K562 (cell line): ENCODE data around the gene TNPO2. TPM values are rescaled to one million over a fixed set of nuclear protein-coding genes. Genes with fewer than 3 reads are reported as not detected.
A peak's percentile ranks its signal among the peaks of the same experiment; 100 is the strongest.

Experiments
- BCL6 ChIP-seq: fragments of 250-450 bp; sonication (Bioruptor Pico); IDR thresholded peaks from 2 replicates; pipeline ENCODE4 v1.4.0; 2020
- FOXK2 ChIP-seq, 2 experiments: fragments of 450-650 bp; IDR thresholded peaks in 1 of 2; conservative IDR thresholded peaks in 1 of 2; 2 replicates each; pipeline ENCODE4 v1.6.1; 2016; ENCODE audit warnings: low read depth in 2 of 2, mild to moderate bottlenecking in 1 of 2
- GATA2 ChIP-seq: sonication (generic); formaldehyde crosslinking; IDR thresholded peaks from 2 replicates; pipeline ENCODE4 v1.4.0; 2020; ENCODE audit warnings: mild to moderate bottlenecking, missing genetic modification reagents
- GATAD2B ChIP-seq: fragments of 450-650 bp; IDR thresholded peaks from 2 replicates; pipeline ENCODE4 v1.6.1; 2017; ENCODE audit warnings: mild to moderate bottlenecking, borderline replicate concordance
- ZBTB40 ChIP-seq, 2 experiments: fragments of 450-650 bp in 1 of 2; sonication (generic) in 1 of 2; formaldehyde crosslinking in 1 of 2; IDR thresholded peaks; 2 replicates each; pipeline versions ENCODE4 v1.7.1 to v1.9.0; 2016 to 2022; ENCODE audit warnings: inconsistent platforms in 1 of 2, mild to moderate bottlenecking in 1 of 2, missing genetic modification reagents in 1 of 2
- ZNF707 ChIP-seq: fragments of 250-450 bp; sonication (Bioruptor Pico); conservative IDR thresholded peaks from 2 replicates; pipeline ENCODE4 v1.8.0; 2022; ENCODE audit warnings: inconsistent platforms, mild to moderate bottlenecking, moderate library complexity
- polyA plus RNA-seq, 8 experiments: library from polyadenylated mRNA; depleted of rRNA in 4 of 8; stranded (reverse) in 5 of 8; unstranded in 3 of 8; fragments of >200 nt; fragmentation: Nextera tagmentation in 2 of 8; fragmentation: Illumina TruSeq in 1 of 8; extraction: Ambion mirVana in 2 of 8; extraction: Trizol in 1 of 8; gene quantifications; 2 replicates each; pipeline versions ENCODE4 v1.2.1 to v1.2.3, GENCODE V29; 2011 to 2014; ENCODE audit warnings: inconsistent platforms in 1 of 8, missing spikeins in 1 of 8
- total RNA-seq, 7 experiments: library from RNA; depleted of rRNA in 6 of 7; stranded (reverse); fragments of >200 nt in 6 of 7; fragmentation: Illumina TruSeq in 2 of 7; extraction: Trizol in 2 of 7; gene quantifications; 2 replicates each; pipeline versions ENCODE4 v1.2.1 to v1.2.3, GENCODE V29; 2011 to 2021; ENCODE audit warnings: low replicate concordance in 1 of 7

The TNPO2 gene
- total and polyA plus RNA-seq, 9 of the 15 experiments (the other 6 are each of a cell fraction or from before 2014, with no cell fraction given) = 6.0 to 126 (median 53.8) TPM

- TF ChIP-seq ZBTB40 (IDR thresholded peaks at IDR 0.05) = 0 out of 2 replicates have a peak, but pooled peaks have one; percentile 10
- no peak for TF ChIP-seq ZBTB40 (CRISPR knock-in tag; IDR thresholded peaks at IDR 0.05)
- no peak for TF ChIP-seq GATAD2B
- 0 out of 2 replicates have a peak, but pooled peaks have one; percentile 29 for TF ChIP-seq ZNF707 (CRISPR knock-in tag)
- peak; percentile 28 to 38; a peak in 2 of 4 replicates for TF ChIP-seq FOXK2 (conservative IDR thresholded peaks at IDR 0.05 in 1 of 2, IDR thresholded peaks at IDR 0.05 in 1 of 2; ENCODE audit: low read depth in 2 of 2)
- no peak for TF ChIP-seq BCL6 (CRISPR knock-in tag)
- peak; percentile 77 for TF ChIP-seq GATA2 (CRISPR knock-in tag)
Measured at GRCh38 chr19:12723641-12724426, at the start of gene TNPO2 (continued).
